Type B pancreatic cell (in vitro differentiated cells): ENCODE results near the gene SPC24. TPM values are rescaled to one million over a fixed set of nuclear protein-coding genes. Genes with fewer than 3 reads are reported as not detected.

ENCODE experiments used
- DNase-seq: peaks from one replicate; pipeline ENCODE4 v3.0.0; 2021; ENCODE audit warnings: mixed read lengths; ENCODE audit not compliant: unreplicated experiment; ENCODE audit errors: extremely low spot score
- H3K27ac Mint-ChIP-seq: 2 replicates; pipeline ENCODE4 v1.8.0; 2021; ENCODE audit warnings: mild to moderate bottlenecking, mixed read lengths
- H3K27me3 Mint-ChIP-seq: 2 replicates; pipeline ENCODE4 v1.8.0; 2021; ENCODE audit warnings: mixed read lengths
- H3K36me3 Mint-ChIP-seq: 2 replicates; pipeline ENCODE4 v1.8.0; 2021; ENCODE audit warnings: mixed read lengths
- H3K4me1 Mint-ChIP-seq: one replicate; pipeline ENCODE4 v1.8.0; 2021; ENCODE audit warnings: mixed read lengths; ENCODE audit not compliant: unreplicated experiment
- H3K4me3 Mint-ChIP-seq: 2 replicates; pipeline ENCODE4 v1.8.0; 2021; ENCODE audit warnings: mild to moderate bottlenecking, mixed read lengths
- H3K9me3 Mint-ChIP-seq: 2 replicates; pipeline ENCODE4 v1.8.0; 2021; ENCODE audit warnings: mixed read lengths
- CTCF ChIP-seq: fragments of 200-600 bp; sonication (generic); conservative IDR thresholded peaks from 2 replicates; pipeline ENCODE4 v1.5.0; 2021; ENCODE audit warnings: antibody characterized with exemption, mild to moderate bottlenecking
- total RNA-seq: library from RNA; stranded (reverse); gene quantifications from 2 replicates; pipeline ENCODE4 v1.2.1, GENCODE V29; 2021; ENCODE audit warnings: low replicate concordance

The SPC24 gene
- total RNA-seq, 1 donor from 2014 or later = 43.2 TPM

DNA sequence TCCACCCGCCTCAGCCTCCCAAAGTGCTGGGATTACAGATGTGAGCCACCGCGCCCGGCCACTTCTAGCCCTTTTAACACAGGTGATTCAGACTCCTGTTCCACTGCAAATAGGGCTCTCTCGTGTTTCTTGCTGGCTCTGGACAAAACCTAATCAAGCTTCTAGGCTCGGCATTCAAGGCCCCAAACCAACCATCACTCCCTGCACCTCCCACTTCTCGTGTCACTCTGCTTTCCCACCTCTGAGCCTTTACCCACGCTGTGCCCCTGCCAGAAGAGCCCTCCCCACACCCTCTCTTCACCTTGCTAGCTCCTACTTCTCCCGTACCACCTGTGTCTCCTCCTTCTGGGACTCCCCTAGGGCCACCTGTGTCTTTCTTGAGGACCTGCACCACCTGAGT, 22.0 kb upstream of the SPC24 start:
- Mint-ChIP-seq H3K27me3 (no peaks in the 10 kb centered on the region), H3K27ac (no peak overlapping the region), H3K9me3 (no peaks in the 10 kb centered on the region), H3K4me1 (no peaks in the 10 kb centered on the region), H3K4me3 (no peak overlapping the region), H3K36me3 (peaks cover 9% of the 10 kb centered on the region)
- TF ChIP-seq CTCF = no peak
- DNase-seq = no peak

GRCh38 chr19:11176466-11177193, 21.0 kb upstream of the SPC24 start:
- DNase-seq = no peak
- Mint-ChIP-seq H3K9me3 (no peaks in the 10 kb centered on the region), H3K27ac (no peak overlapping the region), H3K36me3 (peaks cover 9% of the 10 kb centered on the region), H3K4me3 (no peak overlapping the region), H3K4me1 (no peaks in the 10 kb centered on the region), H3K27me3 (no peaks in the 10 kb centered on the region)
- no peak for TF ChIP-seq CTCF

DNA sequence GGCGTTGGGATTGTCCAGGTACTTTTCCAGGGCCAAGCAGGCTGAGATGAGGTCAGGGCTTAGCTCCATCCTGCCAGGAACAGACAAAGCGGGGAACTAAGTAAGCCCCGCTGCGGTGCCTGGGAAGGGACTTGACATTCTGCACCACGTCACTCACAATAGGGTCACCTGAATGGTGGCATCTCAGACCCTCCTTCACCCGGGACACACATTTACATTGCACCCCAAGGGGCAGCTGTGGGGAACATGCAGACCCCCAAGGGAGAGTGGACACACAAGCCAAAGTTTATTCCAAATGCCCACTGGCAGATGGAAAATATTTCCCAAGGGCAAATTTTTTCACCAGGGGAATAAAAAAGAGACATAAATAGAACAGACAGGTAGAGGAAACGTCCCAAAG, 20.3 kb upstream of the SPC24 start:
- no peak for TF ChIP-seq CTCF
- no peaks in the 10 kb centered on the region for H3K9me3 Mint-ChIP-seq
- H3K27me3 Mint-ChIP-seq = no peaks in the 10 kb centered on the region
- H3K36me3 Mint-ChIP-seq = peaks cover 4% of the 10 kb centered on the region
- DNase-seq = no peak
- no peaks in the 10 kb centered on the region for H3K4me1 Mint-ChIP-seq
- no peak overlapping the region for H3K4me3 Mint-ChIP-seq
- H3K27ac Mint-ChIP-seq = no peak overlapping the region

- Mint-ChIP-seq H3K4me1 (no peaks in the 10 kb centered on the region), H3K36me3 (peaks cover 9% of the 10 kb centered on the region), H3K4me3 (no peak overlapping the region), H3K27ac (no peak overlapping the region), H3K9me3 (no peaks in the 10 kb centered on the region), H3K27me3 (no peaks in the 10 kb centered on the region)
- no peak for TF ChIP-seq CTCF
- DNase-seq = no peak
Observed at GRCh38 chr19:11174336-11174735, 18.8 kb upstream of the SPC24 start.

GRCh38 chr19:11173516-11174155, 18.1 kb upstream of the SPC24 start:
- H3K36me3 Mint-ChIP-seq = peaks cover 9% of the 10 kb centered on the region
- no peak for TF ChIP-seq CTCF
- no peaks in the 10 kb centered on the region for H3K9me3 Mint-ChIP-seq

More at GRCh38 chr19:11173516-11174155, 18.1 kb upstream of the SPC24 start:
- H3K4me1 Mint-ChIP-seq = no peaks in the 10 kb centered on the region
- no peak overlapping the region for H3K27ac Mint-ChIP-seq
- H3K27me3 Mint-ChIP-seq = no peaks in the 10 kb centered on the region
- no peak for DNase-seq
- H3K4me3 Mint-ChIP-seq = no peak overlapping the region
